GM12878 (cell line): ENCODE results near the gene EXD3. TPM values are rescaled to one million over a fixed set of nuclear protein-coding genes. Genes with fewer than 3 reads are reported as not detected.

Experiments used
- BACH1 ChIP-seq: fragments of 450-650 bp; IDR thresholded peaks from 2 replicates; pipeline ENCODE4 v1.6.1; 2017; ENCODE audit warnings: mild to moderate bottlenecking, borderline replicate concordance
- E2F4 ChIP-seq: IDR thresholded peaks from 2 replicates; pipeline ENCODE4 v1.6.1; 2012; ENCODE audit warnings: low read depth, low read length, improper control_type of control experiment
- EED ChIP-seq: sonication (generic); IDR thresholded peaks from 2 replicates; pipeline ENCODE4 v1.6.1; 2016; ENCODE audit warnings: antibody characterized with exemption, low read depth
- EGR1 ChIP-seq, 2 experiments: IDR thresholded peaks; 1 replicate in 1 of 2; 2 replicates in 1 of 2; pipeline ENCODE4 v1.6.1; 2011 to 2012; ENCODE audit warnings: low read depth in 2 of 2, low read length in 2 of 2, borderline replicate concordance in 1 of 2, mild to moderate bottlenecking in 1 of 2, moderate library complexity in 1 of 2
- HDGF ChIP-seq: fragments of 450-650 bp; IDR thresholded peaks from 2 replicates; pipeline ENCODE4 v1.6.1; 2016; ENCODE audit warnings: antibody characterized with exemption
- LARP7 ChIP-seq: fragments of 450-650 bp; IDR thresholded peaks from 2 replicates; pipeline ENCODE4 v1.6.1; 2017; ENCODE audit warnings: mild to moderate bottlenecking
- NFXL1 ChIP-seq: fragments of 450-650 bp; IDR thresholded peaks from 2 replicates; pipeline ENCODE4 v1.6.1; 2017; ENCODE audit warnings: antibody characterized with exemption, mild to moderate bottlenecking, borderline replicate concordance
- NR2F1 ChIP-seq: fragments of 450-650 bp; conservative IDR thresholded peaks from 2 replicates; pipeline ENCODE4 v1.6.1; 2017; ENCODE audit warnings: mild to moderate bottlenecking
- PAX8 ChIP-seq: fragments of 450-650 bp; IDR thresholded peaks from 2 replicates; pipeline ENCODE4 v1.6.1; 2017; ENCODE audit warnings: mild to moderate bottlenecking, moderate library complexity
- PKNOX1 ChIP-seq: fragments of 450-650 bp; IDR thresholded peaks from 2 replicates; pipeline ENCODE4 v1.6.1; 2016; ENCODE audit warnings: mild to moderate bottlenecking
- POLR2AphosphoS5 ChIP-seq: IDR thresholded peaks from 2 replicates; pipeline ENCODE4 v1.6.1; 2011; ENCODE audit warnings: mild to moderate bottlenecking, low read length, inconsistent platforms
- RCOR1 ChIP-seq: conservative IDR thresholded peaks from 2 replicates; pipeline ENCODE4 v1.6.1; 2012; ENCODE audit warnings: low read depth, low read length, improper control_type of control experiment
- SMAD1 ChIP-seq: fragments of 450-650 bp; IDR thresholded peaks from 2 replicates; pipeline ENCODE4 v1.6.1; 2018; ENCODE audit warnings: mild to moderate bottlenecking, low read depth; ENCODE audit not compliant: partially characterized antibody
- SMC3 ChIP-seq: IDR thresholded peaks from 2 replicates; pipeline ENCODE4 v1.6.1; 2011; ENCODE audit warnings: low read length, improper control_type of control experiment, borderline replicate concordance
- SREBF2 ChIP-seq: IDR thresholded peaks from 2 replicates; pipeline ENCODE4 v1.6.1; 2012; ENCODE audit warnings: mild to moderate bottlenecking, low read length
- USF2 ChIP-seq: IDR thresholded peaks from 2 replicates; pipeline ENCODE4 v1.6.1; 2011; ENCODE audit warnings: low read depth, low read length, improper control_type of control experiment, borderline replicate concordance
- ZBTB33 ChIP-seq: fragments of 450-650 bp; IDR thresholded peaks from 2 replicates; pipeline ENCODE4 v1.6.1; 2017; ENCODE audit warnings: mild to moderate bottlenecking
- ZBTB40 ChIP-seq: fragments of 450-650 bp; IDR thresholded peaks from 2 replicates; pipeline ENCODE4 v1.6.1; 2016; ENCODE audit warnings: mild to moderate bottlenecking, moderate library complexity, borderline replicate concordance
- ZSCAN29 ChIP-seq: fragments of 450-650 bp; IDR thresholded peaks from 2 replicates; pipeline ENCODE4 v1.6.1; 2017; ENCODE audit warnings: mild to moderate bottlenecking, moderate library complexity
- polyA plus RNA-seq, 11 experiments: library from polyadenylated mRNA; depleted of rRNA in 4 of 11; unstranded in 6 of 11; stranded (reverse) in 5 of 11; fragments of >200 nt; fragmentation: Nextera tagmentation in 4 of 11; fragmentation: Illumina TruSeq in 1 of 11; extraction: Ambion mirVana in 4 of 11; extraction: Trizol in 1 of 11; gene quantifications; 1 replicate in 1 of 11; 2 replicates in 10 of 11; pipeline versions ENCODE4 v1.2.1 to v1.2.3, GENCODE V29; 2011 to 2016; ENCODE audit warnings: inconsistent platforms in 2 of 11, missing spikeins in 2 of 11, low read depth in 1 of 11
- total RNA-seq, 4 experiments: library from RNA; depleted of rRNA in 3 of 4; stranded (reverse); fragments of >200 nt in 3 of 4; fragmentation: Illumina TruSeq in 1 of 4; extraction: Trizol in 1 of 4; gene quantifications; 2 replicates each; pipeline versions ENCODE4 v1.2.1 to v1.2.3, GENCODE V29; 2013 to 2021

Gene EXD3
- total and polyA plus RNA-seq, 10 of the 15 experiments (the other 5 are each of a cell fraction or from before 2014, with no cell fraction given): 0.21 to 7.1 (median 3.6) TPM

- TF ChIP-seq EED: no peak
- no peak for TF ChIP-seq ZBTB33
- TF ChIP-seq RCOR1: no peak
- no peak for TF ChIP-seq SMC3
- TF ChIP-seq ZBTB40: no peak
- TF ChIP-seq SMAD1: no peak
- no peak for TF ChIP-seq USF2
- TF ChIP-seq PAX8: no peak
- peak; percentile 30; the same call in 1 of the 2 replicates for TF ChIP-seq PKNOX1
- TF ChIP-seq BACH1: peak; percentile 40; the same call in 1 of the 2 replicates
- TF ChIP-seq ZSCAN29: no peak
- TF ChIP-seq HDGF: peak; percentile 78
- TF ChIP-seq E2F4: peak; percentile 83
- TF ChIP-seq EGR1 (IDR thresholded peaks at IDR 0.05; ENCODE audit: borderline replicate concordance in 1 of 2, low read depth in 2 of 2, low read length in 2 of 2): peak in 1 of 2 experiments; percentile 89; a peak in 2 of 3 replicates
- TF ChIP-seq POLR2AphosphoS5: peak; percentile 34; the same call in 1 of the 2 replicates
- TF ChIP-seq NFXL1: no peak
- TF ChIP-seq NR2F1: peak; percentile 74
- TF ChIP-seq SREBF2: no peak
- TF ChIP-seq LARP7: peak; percentile 75
Observed at GRCh38 chr9:137316012-137316981, 106.7 kb downstream of the EXD3 start (continued).
